ENCODE measurements around the gene OR6S1.

OR6S1 gene

GRCh38 chr14:20641591-20641990 is at the start of gene OR6S1:
Gene OR6S1, minus strand, starts transcription at chr14:20641691. Its CDS starts 0 bp downstream, at chr14:20641691.
- H3K4me3 ChIP-seq (ENCODE audit: low read depth, low read length), result no peak within 1 kb of the TSS

- no peak overlapping the region for H3K4me3 ChIP-seq (ENCODE audit: low read depth, low read length)
Measured at GRCh38 chr14:20690848-20691640, 49.6 kb upstream of the OR6S1 start.

- no peak within 1 kb of the TSS for H3K4me3 ChIP-seq (ENCODE audit: low read depth, low read length)
Measured at GRCh38 chr14:20688167-20688839, 46.8 kb upstream of the OR6S1 start, which contains the start of gene ANG. Gene ANG, plus strand, starts transcription at chr14:20688764. Its CDS starts 4,801 bp downstream, at chr14:20693565.

- H3K4me3 ChIP-seq (ENCODE audit: low read depth, low read length), result no peak overlapping the region
Measured at GRCh38 chr14:20687362-20688166, 46.1 kb upstream of the OR6S1 start.

- H3K4me3 ChIP-seq (ENCODE audit: low read depth, low read length), result no peak overlapping the region
Measured at GRCh38 chr14:20686386-20687143, 45.1 kb upstream of the OR6S1 start.

GRCh38 chr14:20684662-20685456 is 43.4 kb upstream of the OR6S1 start:
- peak overlapping the region; percentile 96 for H3K4me3 ChIP-seq (ENCODE audit: low read depth, low read length)

- peak within 1 kb of the TSS; percentile 96 for H3K4me3 ChIP-seq (ENCODE audit: low read depth, low read length)
Measured at GRCh38 chr14:20683891-20684661, 42.6 kb upstream of the OR6S1 start, which contains the start of gene RNASE4. Gene RNASE4, plus strand, starts transcription at chr14:20684560. Its CDS starts 14,812 bp downstream, at chr14:20699372.

GRCh38 chr14:20683125-20683890 is 41.8 kb upstream of the OR6S1 start:
- peak overlapping the region; percentile 96 for H3K4me3 ChIP-seq (ENCODE audit: low read depth, low read length)

GRCh38 chr14:20682435-20683124 is 41.1 kb upstream of the OR6S1 start:
- H3K4me3 ChIP-seq (ENCODE audit: low read depth, low read length), result peak overlapping the region; percentile 96

- peak overlapping the region; percentile 96 for H3K4me3 ChIP-seq (ENCODE audit: low read depth, low read length)
Measured at GRCh38 chr14:20682127-20682434, 40.6 kb upstream of the OR6S1 start.

- H3K4me3 ChIP-seq (ENCODE audit: low read depth, low read length), result peak overlapping the region; percentile 96
Measured at GRCh38 chr14:20681348-20682126, 40.0 kb upstream of the OR6S1 start.

GRCh38 chr14:20680843-20681347 is 39.4 kb upstream of the OR6S1 start:
- H3K4me3 ChIP-seq (ENCODE audit: low read depth, low read length), result peak overlapping the region; percentile 96

- peak overlapping the region; percentile 96 for H3K4me3 ChIP-seq (ENCODE audit: low read depth, low read length)
Measured at GRCh38 chr14:20680363-20680762, 38.9 kb upstream of the OR6S1 start.

- H3K4me3 ChIP-seq (ENCODE audit: low read depth, low read length), result no peak overlapping the region
Measured at GRCh38 chr14:20679907-20680306, 38.4 kb upstream of the OR6S1 start.

- no peak overlapping the region for H3K4me3 ChIP-seq (ENCODE audit: low read depth, low read length)
Measured at GRCh38 chr14:20676072-20676471, 34.6 kb upstream of the OR6S1 start.

GRCh38 chr14:20675669-20676068 is 34.2 kb upstream of the OR6S1 start:
- H3K4me3 ChIP-seq (ENCODE audit: low read depth, low read length), result no peak overlapping the region
